Muscle of arm (tissue), 14 donors: Measurements from ENCODE around the gene SPANXN3. TPM values are rescaled to one million over a fixed set of nuclear protein-coding genes. Genes with fewer than 3 reads are reported as not detected.
"Not testable (repeated sequence)": the region's sequence is repeated elsewhere in the genome, so short reads cannot be mapped to it uniquely, and the experiment has no call there.

Experiments used
- DNase-seq: peaks from one replicate; pipeline ENCODE4 v3.0.0-alpha.2; 2013
- long read RNA-seq, 11 donors: transcript quantifications; one replicate each; lab custom pipeline, GENCODE V29; 2026
- polyA plus RNA-seq, 12 donors: library from polyadenylated mRNA; unstranded; fragments of 120-200 nt; gene quantifications; one replicate each; pipeline ENCODE4 v1.2.1, GENCODE V29; 2013; ENCODE audit not compliant: insufficient read length in 12 of 12

The SPANXN3 gene
- polyA plus RNA-seq: not detected
- long read RNA-seq, donor 1: 0 reads
- long read RNA-seq, donor 2: 0 reads
- long read RNA-seq, donor 3: 0 reads
- long read RNA-seq, donor 4: 0 reads
- long read RNA-seq, donor 5: 0 reads
- long read RNA-seq, donor 6: 0 reads
- long read RNA-seq, donor 7: 0 reads
- long read RNA-seq, donor 8: 0 reads
- long read RNA-seq, donor 9: 0 reads
- long read RNA-seq, donor 10: 0 reads
- long read RNA-seq, donor 11: 0 reads

GRCh38 chrX:143517375-143517774 is at the start of gene SPANXN3:
SPANXN3 (minus strand) TSS chrX:143517475; CDS start chrX:143517391, 84 bp downstream.
- DNase-seq: not testable (repeated sequence)

- peak; percentile 11 for DNase-seq
These were observed 18.9 kb upstream of the SPANXN3 start for GRCh38 chrX:143536176-143536575.

- DNase-seq: not testable (repeated sequence)
These were observed 15.1 kb downstream of the SPANXN3 start for GRCh38 chrX:143502196-143502595.

- no peak for DNase-seq
These were observed 16.5 kb downstream of the SPANXN3 start for GRCh38 chrX:143500751-143501150.

- DNase-seq: no peak
These were observed 31.2 kb downstream of the SPANXN3 start for GRCh38 chrX:143486105-143486504.

GRCh38 chrX:143476751-143477150 is 40.5 kb downstream of the SPANXN3 start:
- no peak for DNase-seq

- no peak for DNase-seq
These were observed 44.8 kb downstream of the SPANXN3 start for GRCh38 chrX:143472347-143472938.

- no peak for DNase-seq
These were observed 51.1 kb downstream of the SPANXN3 start for GRCh38 chrX:143466130-143466529.

GRCh38 chrX:143462696-143463095 is 54.6 kb downstream of the SPANXN3 start:
- no peak for DNase-seq

- DNase-seq: no peak
These were observed 55.7 kb downstream of the SPANXN3 start for GRCh38 chrX:143461606-143462005.

Other genes with a start within 250 kb of the SPANXN3 start
- gene SLITRK4, start 118.6 kb upstream of the SPANXN3 start, polyA plus RNA-seq: 10 to 100 TPM in 5 of 12 donors, 1 to 10 TPM in 6, not detected in 1; 3.6 to 18.5 (median 8.9) TPM
- not detected for gene SPANXN2, start 203.3 kb upstream of the SPANXN3 start, polyA plus RNA-seq